Measurements from ENCODE around the gene DTX2.
"Not testable (repeated sequence)": the region's sequence is repeated elsewhere in the genome, so short reads cannot be mapped to it uniquely, and the experiment has no call there.

The DTX2 gene

DNA sequence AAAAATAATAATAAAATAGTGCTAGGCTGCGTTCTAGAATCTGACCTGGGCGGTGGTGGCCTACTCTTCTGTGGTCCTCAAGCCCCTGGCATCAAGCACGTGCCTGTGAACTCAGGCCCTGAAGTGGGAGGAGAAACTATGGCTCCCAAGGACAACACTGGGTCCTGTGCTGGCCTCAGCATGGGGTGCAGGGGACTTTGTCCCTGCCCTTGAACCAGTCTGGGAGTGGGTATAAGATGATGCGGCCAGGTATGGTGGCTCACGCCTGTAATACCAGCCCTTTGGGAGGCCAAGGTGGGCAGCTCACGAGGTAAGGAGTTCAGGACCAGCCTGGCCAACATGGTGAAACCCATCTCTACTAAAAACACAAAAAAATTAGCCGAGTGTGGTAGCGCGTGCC lies 31.3 kb upstream of the DTX2 start:
- no peak overlapping the region for H3K27ac ChIP-seq
- H3K4me3 ChIP-seq, result no peak overlapping the region
- TF ChIP-seq, protein P1, sequence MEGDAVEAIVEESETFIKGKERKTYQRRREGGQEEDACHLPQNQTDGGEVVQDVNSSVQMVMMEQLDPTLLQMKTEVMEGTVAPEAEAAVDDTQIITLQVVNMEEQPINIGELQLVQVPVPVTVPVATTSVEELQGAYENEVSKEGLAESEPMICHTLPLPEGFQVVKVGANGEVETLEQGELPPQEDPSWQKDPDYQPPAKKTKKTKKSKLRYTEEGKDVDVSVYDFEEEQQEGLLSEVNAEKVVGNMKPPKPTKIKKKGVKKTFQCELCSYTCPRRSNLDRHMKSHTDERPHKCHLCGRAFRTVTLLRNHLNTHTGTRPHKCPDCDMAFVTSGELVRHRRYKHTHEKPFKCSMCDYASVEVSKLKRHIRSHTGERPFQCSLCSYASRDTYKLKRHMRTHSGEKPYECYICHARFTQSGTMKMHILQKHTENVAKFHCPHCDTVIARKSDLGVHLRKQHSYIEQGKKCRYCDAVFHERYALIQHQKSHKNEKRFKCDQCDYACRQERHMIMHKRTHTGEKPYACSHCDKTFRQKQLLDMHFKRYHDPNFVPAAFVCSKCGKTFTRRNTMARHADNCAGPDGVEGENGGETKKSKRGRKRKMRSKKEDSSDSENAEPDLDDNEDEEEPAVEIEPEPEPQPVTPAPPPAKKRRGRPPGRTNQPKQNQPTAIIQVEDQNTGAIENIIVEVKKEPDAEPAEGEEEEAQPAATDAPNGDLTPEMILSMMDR (IDR thresholded peaks at IDR 0.05), result no peak
- H3K4me1 ChIP-seq, result no peaks in the 10 kb centered on the region
- DNase-seq, result peak in 1 of 2 donors; percentile 28
- peaks cover 0 to 6% of the 10 kb centered on the region in 2 donors for H3K27me3 ChIP-seq
- no peaks in the 10 kb centered on the region for H3K36me3 ChIP-seq
- intact Hi-C loops (cut with DNase I; ENCODE audit: low total_unique reads), result no loop called here
- H3K9me3 ChIP-seq, result no peaks in the 10 kb centered on the region

DNA sequence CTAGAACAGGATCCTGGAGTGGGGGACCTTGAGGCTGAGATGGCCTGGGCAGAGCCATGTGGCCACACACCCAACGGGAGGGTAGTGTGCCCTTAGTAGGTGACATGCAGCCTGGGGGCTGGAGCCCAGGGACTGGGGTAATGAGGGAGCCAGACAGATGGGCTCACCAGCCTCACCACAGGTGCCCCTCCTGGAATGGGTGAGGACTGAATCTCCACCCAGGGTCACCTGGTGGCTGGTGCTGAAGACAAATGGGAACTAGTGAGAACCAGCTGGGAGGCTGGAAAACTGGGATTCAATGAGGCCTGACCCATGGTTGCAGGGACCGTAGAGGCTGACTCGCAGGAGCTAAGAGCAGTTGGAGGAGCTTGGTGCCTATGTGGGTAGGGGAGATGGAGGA lies 30.7 kb upstream of the DTX2 start:
- intact Hi-C loops (cut with DNase I; ENCODE audit: low total_unique reads), result no loop called here
- Histone ChIP-seq H3K36me3 (peaks cover 0 to 5% (median 0%) of the 10 kb centered on the region in 3 donors), H3K9me3 (no peaks in the 10 kb centered on the region), H3K27ac (no peak overlapping the region), H3K4me3 (no peak overlapping the region), H3K4me1 (no peaks in the 10 kb centered on the region), H3K27me3 (no peaks in the 10 kb centered on the region)
- DNase-seq, result peak in 1 of 2 donors; percentile 47
- TF ChIP-seq, protein P1 (IDR thresholded peaks at IDR 0.05), result no peak

DNA sequence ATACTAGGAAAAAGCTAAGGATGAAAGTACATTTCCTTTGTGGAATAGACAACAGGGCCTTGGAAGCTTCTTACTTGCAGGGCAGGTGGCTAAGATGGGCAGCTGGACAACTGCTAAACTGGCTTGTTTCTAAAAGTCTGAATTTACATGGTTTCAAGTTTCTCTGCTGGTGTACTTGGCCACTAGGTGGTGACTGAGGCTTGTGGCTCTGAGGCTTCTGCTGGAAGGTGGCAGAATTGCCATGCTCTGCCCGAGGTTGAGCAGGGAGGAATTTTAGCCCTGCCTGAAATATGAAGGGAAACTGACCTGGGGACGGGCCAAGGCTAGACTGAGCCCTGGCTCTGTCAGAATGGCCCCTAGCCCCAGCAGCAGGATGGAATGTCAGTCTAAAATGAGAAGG lies 23.6 kb upstream of the DTX2 start:
- H3K4me3 ChIP-seq; H3K4me1 ChIP-seq; H3K27ac ChIP-seq; H3K9me3 ChIP-seq; H3K36me3 ChIP-seq; intact Hi-C loops (cut with DNase I; ENCODE audit: low total_unique reads); H3K27me3 ChIP-seq: not testable (repeated sequence)
- TF ChIP-seq, protein P1 (IDR thresholded peaks at IDR 0.05), result peak; percentile 29 to 35
- DNase-seq, result peak; percentile 64 to 86

DNA sequence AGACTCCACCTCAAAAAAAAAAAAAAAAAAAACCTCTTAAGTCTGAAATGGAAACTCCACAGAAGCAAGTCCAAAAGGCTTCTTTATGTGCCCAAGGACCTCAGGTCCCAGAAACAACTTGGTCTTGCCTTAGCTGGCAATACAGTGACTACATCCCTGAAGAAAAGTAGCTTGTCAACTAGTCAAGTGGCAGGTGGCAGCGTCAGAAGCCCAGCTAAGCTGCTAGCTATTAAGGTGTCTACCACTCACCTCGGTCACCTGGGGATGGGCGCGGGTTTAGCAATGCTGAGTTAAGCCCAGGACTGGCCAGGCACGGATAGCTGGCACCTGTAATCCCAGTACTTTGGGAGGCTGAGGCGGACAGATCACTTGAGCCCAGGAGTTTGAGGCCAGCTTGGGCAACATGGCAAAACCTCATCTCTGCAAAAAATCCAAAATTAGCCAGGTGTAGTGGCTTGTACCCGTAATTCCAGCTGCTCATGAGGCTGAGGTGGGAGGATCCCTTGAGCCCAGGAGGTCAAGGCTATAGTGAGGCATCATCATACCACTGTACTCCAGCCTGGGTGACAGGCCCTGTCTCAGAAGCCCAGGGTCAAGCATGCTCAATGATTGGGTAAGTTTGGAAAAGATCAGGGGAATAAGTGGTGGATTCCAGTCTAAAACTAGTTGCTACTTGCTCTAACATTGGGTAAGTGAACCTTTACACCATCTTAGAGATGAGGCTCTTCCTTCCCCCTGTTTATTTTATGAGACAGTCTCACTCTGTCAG lies 22.2 kb upstream of the DTX2 start:
- H3K4me1 ChIP-seq; DNase-seq; H3K4me3 ChIP-seq; H3K36me3 ChIP-seq; H3K27me3 ChIP-seq; intact Hi-C loops (cut with DNase I; ENCODE audit: low total_unique reads); H3K27ac ChIP-seq; H3K9me3 ChIP-seq: not testable (repeated sequence)

DNA sequence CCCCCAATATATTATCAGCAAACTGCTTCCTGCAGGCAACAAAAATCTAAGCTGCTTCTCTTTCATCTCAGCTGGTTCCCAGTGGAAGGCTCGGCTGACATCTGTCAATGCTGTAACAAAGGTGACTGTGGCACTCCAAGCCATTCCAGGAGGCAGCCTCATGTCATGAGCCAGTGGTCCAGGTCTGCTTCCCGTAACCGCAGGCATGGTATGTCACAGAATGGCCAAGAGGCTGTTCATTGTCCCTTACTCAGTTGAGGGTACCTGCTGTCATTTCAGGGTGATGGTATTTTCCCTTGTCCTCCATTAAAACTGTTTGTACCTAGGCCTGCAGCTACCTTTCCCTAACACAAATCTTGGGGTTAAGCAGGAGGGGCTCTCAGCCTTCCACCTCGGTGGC lies 21.1 kb upstream of the DTX2 start:
- H3K27ac ChIP-seq; H3K36me3 ChIP-seq; H3K4me3 ChIP-seq; DNase-seq; H3K27me3 ChIP-seq; intact Hi-C loops (cut with DNase I; ENCODE audit: low total_unique reads); H3K4me1 ChIP-seq; H3K9me3 ChIP-seq: not testable (repeated sequence)

DNA sequence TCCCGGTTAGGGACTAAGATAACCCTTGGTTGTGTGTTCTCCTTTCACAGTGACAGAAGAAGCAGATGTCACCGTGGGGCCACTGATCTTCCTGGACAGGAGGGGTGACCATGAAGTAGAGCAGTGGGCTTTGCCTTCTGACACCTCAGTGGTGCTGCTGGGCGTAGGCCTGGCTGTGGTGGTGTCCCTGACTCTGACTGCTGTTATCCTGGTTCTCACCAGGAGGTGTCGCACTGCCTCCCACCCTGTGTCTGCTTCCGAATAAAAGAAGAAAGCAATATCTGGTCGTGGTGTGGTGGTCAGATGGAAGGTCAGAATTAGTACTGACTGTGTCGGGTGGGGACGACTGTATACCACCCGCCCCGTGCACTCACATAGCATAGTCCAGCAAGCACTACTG lies 19.7 kb upstream of the DTX2 start:
- DNase-seq; H3K27me3 ChIP-seq; H3K27ac ChIP-seq; H3K4me3 ChIP-seq; intact Hi-C loops (cut with DNase I; ENCODE audit: low total_unique reads); H3K36me3 ChIP-seq; H3K9me3 ChIP-seq: not testable (repeated sequence)
- H3K4me1 ChIP-seq, result peaks cover 0 to 10% (median 3%) of the 10 kb centered on the region in 4 donors

DNA sequence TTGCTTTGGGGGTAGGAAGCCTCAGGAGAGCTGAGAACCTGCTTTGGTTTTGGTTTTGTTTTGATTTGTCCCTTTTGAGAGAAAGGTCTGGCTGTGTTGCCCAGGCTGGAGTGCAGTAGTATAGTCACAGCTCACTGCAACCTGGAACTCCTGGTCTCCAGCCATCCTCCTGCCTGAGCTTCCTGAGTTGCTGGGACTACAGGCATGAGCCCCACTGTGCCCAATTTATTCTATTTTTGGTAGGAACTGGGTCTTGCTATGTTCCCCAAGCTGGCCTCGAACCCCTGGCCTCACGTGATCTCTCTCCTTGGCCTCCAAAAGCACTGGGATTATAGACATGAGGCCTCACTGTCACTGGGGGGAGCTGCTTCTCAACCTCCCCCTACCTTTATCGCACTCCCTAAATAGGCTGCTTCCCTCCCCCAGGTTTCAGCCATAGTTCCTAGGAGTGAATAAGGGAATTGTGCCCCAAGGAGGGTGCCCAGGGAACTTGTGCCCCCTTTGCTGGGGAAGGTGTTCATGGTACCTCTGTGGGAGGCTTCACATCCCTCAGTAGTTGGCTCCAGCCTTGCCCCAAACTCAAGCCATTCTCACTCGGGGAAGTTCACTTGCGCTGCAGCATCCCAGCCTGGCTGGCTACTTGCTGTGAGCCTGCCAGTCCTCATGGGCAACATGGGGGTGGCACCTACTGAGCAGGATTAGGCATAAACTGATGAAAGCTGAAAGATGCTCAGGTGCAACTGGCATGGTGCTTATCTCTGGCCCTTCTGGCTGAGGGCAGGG lies 18.7 kb upstream of the DTX2 start:
- H3K4me1 ChIP-seq; H3K27ac ChIP-seq; H3K36me3 ChIP-seq; intact Hi-C loops (cut with DNase I; ENCODE audit: low total_unique reads); H3K4me3 ChIP-seq; H3K9me3 ChIP-seq; DNase-seq; H3K27me3 ChIP-seq: not testable (repeated sequence)

DNA sequence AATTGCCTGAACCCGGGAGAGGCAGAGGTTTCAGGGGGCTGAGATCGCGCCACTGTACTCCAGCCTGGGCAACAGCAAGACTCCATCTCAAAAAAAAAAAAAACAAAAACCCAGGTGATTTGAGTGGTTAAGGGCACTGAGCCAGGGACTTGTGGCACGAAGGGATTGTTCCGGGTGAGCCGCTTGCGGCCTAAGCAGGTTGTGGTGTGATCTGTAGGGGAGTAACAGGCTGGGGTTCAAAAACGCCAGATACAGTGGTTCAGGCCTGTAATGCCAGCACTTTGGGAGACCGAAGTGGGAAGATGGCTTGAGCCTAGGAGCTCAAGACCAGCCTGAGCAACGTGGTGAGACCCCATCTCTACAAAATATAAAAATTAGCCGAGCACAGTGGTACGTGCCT lies 17.7 kb upstream of the DTX2 start:
- H3K9me3 ChIP-seq; H3K27me3 ChIP-seq; H3K4me1 ChIP-seq; DNase-seq; H3K36me3 ChIP-seq; H3K4me3 ChIP-seq; intact Hi-C loops (cut with DNase I; ENCODE audit: low total_unique reads); H3K27ac ChIP-seq: not testable (repeated sequence)

DNA sequence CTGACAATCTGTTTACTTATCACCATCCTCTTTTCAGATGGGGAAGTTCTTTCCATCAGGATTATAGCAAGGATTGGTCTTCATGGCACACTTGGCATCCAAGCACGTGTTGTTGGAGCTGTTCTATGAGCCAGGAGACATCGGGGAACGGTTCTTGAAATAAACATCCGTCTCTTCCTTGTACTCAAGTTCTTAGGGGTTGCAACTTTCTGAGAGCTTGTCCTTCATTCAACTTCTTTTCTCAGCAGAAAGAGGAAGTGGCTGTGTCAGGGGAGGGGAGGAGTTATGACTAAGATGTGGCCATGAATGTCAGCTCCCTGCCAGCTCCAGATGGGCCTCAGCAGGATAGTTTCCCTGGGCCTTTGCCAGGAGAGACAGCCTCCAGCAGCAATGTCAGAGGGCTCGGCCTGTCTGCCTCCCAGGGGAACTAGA lies 15.9 kb upstream of the DTX2 start:
- H3K27ac ChIP-seq; H3K4me1 ChIP-seq; H3K4me3 ChIP-seq; intact Hi-C loops (cut with DNase I; ENCODE audit: low total_unique reads); H3K27me3 ChIP-seq; H3K9me3 ChIP-seq; H3K36me3 ChIP-seq: not testable (repeated sequence)
- DNase-seq, result peak in 1 of 2 donors; percentile 74

DNA sequence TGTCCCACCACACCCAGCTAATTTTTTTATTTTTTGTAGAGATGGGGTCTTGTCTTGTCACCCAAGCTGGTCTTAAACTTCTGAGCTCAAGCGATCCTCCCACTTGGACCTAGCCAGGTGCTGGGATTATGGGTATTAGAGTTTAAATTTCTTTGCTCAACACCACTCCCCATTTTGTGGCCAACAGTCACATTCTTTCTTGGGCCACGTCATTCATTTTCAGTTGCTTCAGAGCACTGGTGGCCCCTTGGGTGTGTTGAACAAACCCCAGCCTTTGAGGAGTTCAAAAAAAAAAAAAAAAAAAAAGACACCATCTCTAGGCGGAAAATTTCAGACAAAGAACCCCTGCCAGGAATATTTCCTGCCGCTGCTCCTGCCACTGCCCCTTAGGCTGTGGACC lies 4.5 kb upstream of the DTX2 start:
- DNase-seq; H3K4me1 ChIP-seq; H3K27ac ChIP-seq; H3K27me3 ChIP-seq; H3K4me3 ChIP-seq; H3K36me3 ChIP-seq; H3K9me3 ChIP-seq; intact Hi-C loops (cut with DNase I; ENCODE audit: low total_unique reads): not testable (repeated sequence)

DNA sequence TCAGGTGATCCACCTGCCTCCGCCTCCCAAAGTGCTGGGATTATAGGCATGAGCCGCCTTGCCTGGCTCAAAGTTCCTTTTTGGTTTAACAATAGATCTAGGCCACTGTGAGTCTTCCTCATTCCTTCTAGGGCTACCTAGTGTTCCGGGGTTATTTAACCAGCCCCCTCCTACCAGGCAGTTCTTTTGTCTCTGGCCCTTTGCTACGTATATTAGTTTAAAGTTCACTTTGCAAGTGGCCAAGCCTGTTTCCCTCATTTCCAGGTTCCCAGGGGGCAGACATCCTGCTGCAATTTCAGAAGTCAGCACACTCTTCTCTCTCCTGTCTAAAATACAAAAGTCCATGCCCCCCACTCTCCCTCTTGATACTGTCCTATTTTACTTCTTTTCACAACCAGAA lies 3.0 kb upstream of the DTX2 start:
- H3K27ac ChIP-seq; H3K9me3 ChIP-seq; DNase-seq; H3K4me3 ChIP-seq; H3K27me3 ChIP-seq; H3K4me1 ChIP-seq; H3K36me3 ChIP-seq; intact Hi-C loops (cut with DNase I; ENCODE audit: low total_unique reads): not testable (repeated sequence)

Measured in tibial artery (tissue), 4 donors.